CD14-positive monocyte (primary cell): Measurements from ENCODE around the gene LUC7L2. TPM values are rescaled to one million over a fixed set of nuclear protein-coding genes. Genes with fewer than 3 reads are reported as not detected.
"Not testable (repeated sequence)": the region's sequence is repeated elsewhere in the genome, so short reads cannot be mapped to it uniquely, and the experiment has no call there.

ENCODE experiments used
- DNase-seq, 3 donors: peaks; one replicate each; pipeline ENCODE4 v3.0.0-alpha.2; 2011 to 2022
- H2AFZ ChIP-seq: 2 replicates; pipeline ENCODE4 v1.6.0; 2012; ENCODE audit warnings: mild to moderate bottlenecking, low read depth, low read length, inconsistent platforms; ENCODE audit not compliant: insufficient read depth, poor library complexity, severe bottlenecking
- H3K27ac ChIP-seq, 2 donors: 1 replicate in 1 of 2; 2 replicates in 1 of 2; pipeline ENCODE4 v1.5.1; 2012 to 2013; ENCODE audit warnings: low read length in 2 of 2, control low read depth in 1 of 2, inconsistent platforms in 1 of 2, low read depth in 1 of 2, mild to moderate bottlenecking in 1 of 2
- H3K27me3 ChIP-seq, 2 donors: one replicate each; pipeline versions ENCODE4 v1.6.0 to v1.6.1; 2011 to 2013; ENCODE audit warnings: low read length in 2 of 2; ENCODE audit not compliant: control insufficient read depth in 2 of 2, insufficient read depth in 2 of 2
- H3K36me3 ChIP-seq, 2 donors: replicated peaks in 1 of 2; 1 replicate in 1 of 2; 2 replicates in 1 of 2; pipeline versions ENCODE4 v1.5.1 to v1.6.1; 2012 to 2013; ENCODE audit warnings: low read length in 2 of 2, control low read depth in 1 of 2, inconsistent platforms in 1 of 2, mild to moderate bottlenecking in 1 of 2; ENCODE audit not compliant: insufficient read depth in 2 of 2, control insufficient read depth in 1 of 2
- H3K4me1 ChIP-seq, 2 donors: 1 replicate in 1 of 2; 2 replicates in 1 of 2; pipeline versions ENCODE4 v1.5.1 to v1.6.1; 2012 to 2013; ENCODE audit warnings: low read length in 2 of 2, control low read depth in 1 of 2, inconsistent platforms in 1 of 2, mild to moderate bottlenecking in 1 of 2, moderate library complexity in 1 of 2; ENCODE audit not compliant: insufficient read depth in 2 of 2, control insufficient read depth in 1 of 2
- H3K4me2 ChIP-seq: replicated peaks from 2 replicates; pipeline ENCODE3; 2012; ENCODE audit warnings: low read length, moderate library complexity, mild to moderate bottlenecking; ENCODE audit not compliant: poor library complexity, severe bottlenecking; ENCODE audit errors: extremely low read depth
- H3K4me3 ChIP-seq, 3 experiments: fragments of 200-600 bp in 1 of 3; sonication (generic) in 1 of 3; replicated peaks in 1 of 3; 1 replicate in 2 of 3; 2 replicates in 1 of 3; pipeline ENCODE4 v1.5.1; 2011 to 2013; ENCODE audit warnings: low read length in 3 of 3, mild to moderate bottlenecking in 3 of 3, control low read depth in 2 of 3, low read depth in 2 of 3, inconsistent platforms in 1 of 3, moderate library complexity in 1 of 3
- H3K79me2 ChIP-seq: 2 replicates; pipeline ENCODE4 v1.6.0; 2012; ENCODE audit warnings: mild to moderate bottlenecking, control low read depth, inconsistent platforms, low read length, moderate library complexity; ENCODE audit not compliant: insufficient read depth
- H3K9ac ChIP-seq: 2 replicates; pipeline ENCODE4 v1.6.0; 2017; ENCODE audit warnings: low read length, mild to moderate bottlenecking; ENCODE audit not compliant: insufficient read depth, poor library complexity, severe bottlenecking
- H3K9me3 ChIP-seq, 2 donors: replicated peaks in 1 of 2; 1 replicate in 1 of 2; 2 replicates in 1 of 2; pipeline versions ENCODE4 v1.5.1 to v1.6.1; 2012 to 2013; ENCODE audit warnings: low read length in 2 of 2, control low read depth in 1 of 2; ENCODE audit not compliant: control insufficient read depth in 1 of 2, insufficient read depth in 1 of 2
- H4K20me1 ChIP-seq: 2 replicates; pipeline ENCODE4 v1.6.0; 2012; ENCODE audit warnings: mild to moderate bottlenecking, low read length, control low read depth, moderate library complexity; ENCODE audit not compliant: insufficient read depth
- H3K27ac Mint-ChIP-seq, 7 donors: one replicate each; pipeline ENCODE4 v1.8.0; 2020; ENCODE audit warnings: mild to moderate bottlenecking in 7 of 7, mixed read lengths in 7 of 7, moderate library complexity in 6 of 7, inconsistent platforms in 2 of 7
- H3K27me3 Mint-ChIP-seq, 3 donors: one replicate each; pipeline ENCODE4 v1.8.0; 2021 to 2022; ENCODE audit warnings: low read depth in 3 of 3, mild to moderate bottlenecking in 3 of 3, mixed read lengths in 3 of 3, moderate library complexity in 3 of 3, inconsistent platforms in 1 of 3
- H3K36me3 Mint-ChIP-seq, 2 donors: one replicate each; pipeline ENCODE4 v1.8.0; 2020; ENCODE audit warnings: mixed read lengths in 2 of 2, inconsistent platforms in 1 of 2, mild to moderate bottlenecking in 1 of 2
- H3K4me1 Mint-ChIP-seq: one replicate; pipeline ENCODE4 v1.8.0; 2020; ENCODE audit warnings: mild to moderate bottlenecking, mixed read lengths
- H3K4me3 Mint-ChIP-seq, 2 donors: one replicate each; pipeline ENCODE4 v1.8.0; 2020; ENCODE audit warnings: mild to moderate bottlenecking in 2 of 2, mixed read lengths in 2 of 2, moderate library complexity in 1 of 2
- H3K9me3 Mint-ChIP-seq, 7 donors: one replicate each; pipeline ENCODE4 v1.8.0; 2020 to 2022; ENCODE audit warnings: mixed read lengths in 7 of 7, mild to moderate bottlenecking in 6 of 7, moderate library complexity in 6 of 7, inconsistent platforms in 2 of 7
- CTCF ChIP-seq: fragments of 200-600 bp; IDR thresholded peaks from one replicate; pipeline ENCODE4 v1.8.0; 2022; ENCODE audit warnings: antibody characterized with exemption, mild to moderate bottlenecking
- WGBS: methylation state at CpG from one replicate; pipeline ENCODE4 v1.1.5; 2013; ENCODE audit warnings: missing lambda C conversion rate; ENCODE audit not compliant: insufficient coverage; 5-methylcytosine and 5-hydroxymethylcytosine counted together
- intact Hi-C, 2 donors: fragments of 100-400 bp; cut with micrococcal nuclease; formaldehyde crosslinking; loops; one replicate each; pipeline versions ENCODE4 v1.15.0 to v1.15.1; 2023
- polyA plus RNA-seq, 3 donors: library from polyadenylated mRNA; depleted of rRNA in 1 of 3; unstranded in 2 of 3; stranded (reverse) in 1 of 3; fragments of 300-500 nt in 2 of 3; fragments of >200 nt in 1 of 3; fragmentation: Illumina TruSeq in 2 of 3; gene quantifications; 1 replicate in 2 of 3; 2 replicates in 1 of 3; pipeline ENCODE4 v1.2.3, GENCODE V29; 2012 to 2021

Gene LUC7L2
- polyA plus RNA-seq, 3 donors, result 24.7 to 54.5 (median 26.8) TPM

DNA sequence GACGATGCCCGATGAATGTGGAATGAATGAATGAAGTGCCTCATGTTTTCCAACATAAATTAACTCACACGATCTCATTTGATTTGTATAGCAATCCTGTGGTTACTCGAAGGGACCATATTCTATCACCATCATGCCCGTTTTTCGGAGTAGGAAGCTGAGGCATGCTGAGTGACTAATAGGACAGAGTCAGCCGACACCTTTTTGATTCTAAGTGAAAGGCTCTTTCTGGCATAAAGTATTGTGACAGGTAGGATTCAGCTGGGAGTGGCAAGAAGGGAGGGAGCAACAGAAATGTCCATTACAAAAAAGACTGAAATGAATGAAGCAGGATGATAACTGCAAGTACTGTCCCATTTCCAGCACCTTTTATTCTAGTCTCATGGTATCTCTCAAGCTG, 68.1 kb downstream of the LUC7L2 start:
- H3K4me3 Mint-ChIP-seq, result no peak overlapping the region
- Histone ChIP-seq H3K27ac (no peak overlapping the region), H2AFZ (no peak overlapping the region), H3K4me3 (no peak overlapping the region), H3K9me3 (no peaks in the 10 kb centered on the region), H3K36me3 (peaks cover 11 to 50% of the 10 kb centered on the region in 2 donors), H4K20me1 (no peaks in the 10 kb centered on the region), H3K4me2 (no peak overlapping the region), H3K4me1 (no peaks in the 10 kb centered on the region), H3K9ac (no peak overlapping the region), H3K79me2 (no peaks in the 10 kb centered on the region), H3K27me3 (no peaks in the 10 kb centered on the region)
- H3K4me1 Mint-ChIP-seq, result peaks cover 6% of the 10 kb centered on the region
- H3K27me3 Mint-ChIP-seq, result no peaks in the 10 kb centered on the region
- 95% methylated on average over 3 of the region's 7 CpGs for WGBS
- TF ChIP-seq CTCF, result no peak
- DNase-seq, result no peak
- H3K27ac Mint-ChIP-seq, result peak overlapping the region in 1 of 7 donors; percentile 10
- intact Hi-C loops, result no loop called here
- peaks cover 18 to 47% of the 10 kb centered on the region in 2 donors for H3K36me3 Mint-ChIP-seq
- H3K9me3 Mint-ChIP-seq, result no peaks in the 10 kb centered on the region

- not testable (repeated sequence) for H3K27me3 ChIP-seq, H3K4me3 ChIP-seq, H4K20me1 ChIP-seq, H3K27ac ChIP-seq, H3K4me2 ChIP-seq, H3K27me3 Mint-ChIP-seq, H3K9me3 ChIP-seq, H3K9me3 Mint-ChIP-seq, H3K9ac ChIP-seq, H3K4me1 ChIP-seq, H3K79me2 ChIP-seq, DNase-seq, H3K4me3 Mint-ChIP-seq, H3K27ac Mint-ChIP-seq, H2AFZ ChIP-seq
- WGBS, result 0% methylated on average over 2 of the region's 14 CpGs
- peaks cover 18 to 38% of the 10 kb centered on the region in 2 donors for H3K36me3 Mint-ChIP-seq
- intact Hi-C loops, result loop anchor here in 1 of 2 donors (10.0 kb wide), 1 partner anchor 915 kb away; no protein-coding TSS in a partner anchor
- H3K36me3 ChIP-seq, result peaks cover 0 to 33% of the 10 kb centered on the region in 2 donors
- H3K4me1 Mint-ChIP-seq, result peaks cover 13% of the 10 kb centered on the region
These were observed 70.0 kb downstream of the LUC7L2 start for GRCh38 chr7:139429735-139430134.
